WI38 (cell line): ENCODE measurements around the gene PTPRT.

Experiments used
- H3K4me3 ChIP-seq: 2 replicates; pipeline ENCODE4 v1.5.1; 2011; ENCODE audit warnings: low read depth, mild to moderate bottlenecking, control low read depth, low read length
- CTCF ChIP-seq: IDR thresholded peaks from 2 replicates; pipeline ENCODE4 v1.5.1; 2012; ENCODE audit warnings: low read depth, mild to moderate bottlenecking, control low read depth, low read length

The PTPRT gene

GRCh38 chr20:42790111-42790510, 399.6 kb downstream of the PTPRT start:
- TF ChIP-seq CTCF: no peak
- no peak overlapping the region for H3K4me3 ChIP-seq

GRCh38 chr20:42788707-42789106, 401.0 kb downstream of the PTPRT start:
- TF ChIP-seq CTCF: no peak
- no peak overlapping the region for H3K4me3 ChIP-seq

GRCh38 chr20:42785041-42785440, 404.7 kb downstream of the PTPRT start:
- TF ChIP-seq CTCF: no peak
- no peak overlapping the region for H3K4me3 ChIP-seq

GRCh38 chr20:42779216-42779615, 410.5 kb downstream of the PTPRT start:
- TF ChIP-seq CTCF: no peak
- H3K4me3 ChIP-seq: no peak overlapping the region

GRCh38 chr20:42775866-42776265, 413.8 kb downstream of the PTPRT start:
- H3K4me3 ChIP-seq: no peak overlapping the region
- no peak for TF ChIP-seq CTCF

- no peak for TF ChIP-seq CTCF
- H3K4me3 ChIP-seq: no peak overlapping the region
Measured at GRCh38 chr20:42775037-42775436, 414.7 kb downstream of the PTPRT start.

GRCh38 chr20:42763015-42763414, 426.7 kb downstream of the PTPRT start:
- no peak for TF ChIP-seq CTCF
- no peak overlapping the region for H3K4me3 ChIP-seq

- no peak for TF ChIP-seq CTCF
- no peak overlapping the region for H3K4me3 ChIP-seq
Measured at GRCh38 chr20:42756991-42757390, 432.7 kb downstream of the PTPRT start.
